NCI-H510A treated with DMSO at 0.1 percent for 48 hours (cell line): Measurements from ENCODE around the gene HPS3.

Experiments
- DNase-seq: peaks from one replicate; lab custom pipeline; 2025; lab: John Stamatoyannopoulos, UW

HPS3 gene

DNA sequence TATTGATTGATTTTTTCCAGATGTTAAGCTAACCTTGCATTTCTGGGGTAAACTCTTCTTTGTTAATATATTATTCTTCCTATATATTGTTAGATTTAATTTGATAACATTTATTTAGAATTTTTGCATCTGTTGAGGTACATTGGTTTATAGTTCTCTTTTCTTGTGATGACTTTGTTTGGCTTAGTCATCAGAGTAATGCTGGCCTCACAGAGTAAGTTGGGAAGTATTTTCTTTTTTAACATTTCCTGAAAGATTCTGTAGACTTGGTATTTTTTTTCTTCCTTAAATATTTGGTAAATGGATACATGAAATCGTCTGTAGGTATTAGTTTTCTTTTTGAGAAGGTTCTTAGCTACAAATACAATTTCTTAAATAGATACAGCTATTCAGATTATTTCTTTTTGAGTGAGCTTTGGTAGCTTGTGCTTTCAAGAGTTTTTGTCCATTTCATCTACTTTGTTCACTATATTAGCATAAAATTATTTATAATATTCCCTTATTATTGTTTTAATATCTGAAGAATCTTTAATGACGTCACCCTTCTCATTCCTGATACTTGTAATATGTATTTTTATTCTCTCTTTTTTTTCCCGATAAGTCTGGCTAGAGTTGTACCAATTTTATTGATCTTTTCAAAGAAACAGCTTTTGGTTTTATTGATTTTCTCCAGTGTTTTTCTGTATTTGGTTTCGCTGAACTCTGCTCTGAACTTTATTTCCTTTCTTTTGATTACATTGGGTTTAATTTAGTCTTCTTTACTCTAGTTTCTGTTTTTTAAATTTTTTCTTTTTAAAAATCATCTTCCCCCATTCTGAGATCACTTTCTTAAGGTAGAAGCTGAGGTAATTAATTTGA is 6.5 kb upstream of the HPS3 start:
- no peak for DNase-seq

DNA sequence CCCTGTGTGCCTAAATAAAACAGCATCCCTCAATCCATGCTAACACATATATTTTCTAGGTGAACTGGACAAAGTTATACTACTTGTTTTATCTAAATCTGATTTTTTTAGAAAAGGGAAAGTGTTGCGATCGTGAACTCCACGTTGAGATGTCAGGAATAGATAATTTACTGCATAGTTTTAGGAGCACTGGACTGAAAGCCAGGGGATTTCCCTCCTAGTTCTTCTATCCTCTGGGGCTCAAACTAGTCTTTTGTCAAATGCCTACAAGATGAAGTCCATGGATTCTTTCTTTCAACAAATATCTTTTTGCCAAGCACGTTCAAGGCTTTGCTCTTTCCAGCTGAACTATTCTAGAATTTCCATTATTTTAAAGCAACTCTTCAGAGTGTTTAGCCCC is 617 bp upstream of the HPS3 start:
- DNase-seq: no peak

DNA sequence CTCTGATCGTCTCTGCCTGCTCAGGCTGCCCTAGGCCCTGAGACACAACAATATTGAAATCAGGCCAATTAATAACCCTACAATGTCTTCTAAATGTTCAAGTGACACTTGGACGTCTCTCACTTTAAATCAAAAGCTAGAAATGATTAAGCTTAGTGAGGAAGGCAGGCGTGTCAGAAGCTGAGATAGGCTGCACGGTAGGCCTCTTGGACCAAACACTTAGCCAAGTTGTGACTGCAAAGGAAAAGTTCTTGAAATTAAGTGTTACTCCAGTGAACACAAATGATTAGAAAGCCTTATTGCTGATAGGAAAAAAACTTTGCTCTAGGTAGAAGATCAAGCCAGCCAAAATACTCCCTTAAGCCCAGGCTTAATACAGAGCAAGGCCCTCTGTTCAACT is 2.2 kb downstream of the HPS3 start:
- DNase-seq: no peak

DNA sequence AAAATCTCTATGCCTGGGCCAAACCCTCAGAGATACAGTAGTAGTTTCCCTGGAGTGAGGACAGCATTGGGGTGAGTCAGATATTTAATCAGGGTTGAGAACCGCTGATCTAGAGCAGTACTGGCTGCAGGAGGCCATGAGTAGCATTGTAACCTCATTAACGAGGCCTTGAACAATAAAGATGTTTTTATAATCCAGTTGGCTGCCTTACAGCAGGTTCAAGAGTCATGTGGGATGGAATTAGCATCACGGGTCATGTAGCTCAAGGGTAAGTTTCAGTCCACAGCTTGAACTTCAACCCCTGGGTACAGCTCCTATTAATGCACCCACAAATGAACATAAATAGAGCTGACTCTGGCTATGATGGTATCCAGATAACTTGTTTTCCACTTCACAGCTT is 5.1 kb downstream of the HPS3 start:
- no peak for DNase-seq

DNA sequence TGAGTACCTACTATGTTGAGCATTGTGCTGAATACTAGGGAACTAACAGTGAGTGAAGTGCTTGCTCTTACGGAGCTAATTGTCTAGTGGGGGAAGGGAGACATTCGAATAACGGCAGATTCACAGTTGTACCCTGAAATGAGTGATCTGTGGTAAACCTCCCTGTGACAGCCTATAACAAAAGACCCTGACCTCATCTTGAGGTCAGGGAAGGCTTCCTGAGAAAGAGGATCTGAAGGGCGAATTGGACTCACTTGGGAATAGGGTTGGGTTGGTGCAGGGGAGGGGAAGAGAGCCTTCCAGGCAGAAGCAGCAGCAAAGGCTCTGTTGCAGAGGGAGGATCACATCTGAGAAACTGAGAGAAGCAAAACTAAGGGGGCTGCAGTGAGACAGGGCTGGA is 13.2 kb downstream of the HPS3 start:
- DNase-seq: no peak

DNA sequence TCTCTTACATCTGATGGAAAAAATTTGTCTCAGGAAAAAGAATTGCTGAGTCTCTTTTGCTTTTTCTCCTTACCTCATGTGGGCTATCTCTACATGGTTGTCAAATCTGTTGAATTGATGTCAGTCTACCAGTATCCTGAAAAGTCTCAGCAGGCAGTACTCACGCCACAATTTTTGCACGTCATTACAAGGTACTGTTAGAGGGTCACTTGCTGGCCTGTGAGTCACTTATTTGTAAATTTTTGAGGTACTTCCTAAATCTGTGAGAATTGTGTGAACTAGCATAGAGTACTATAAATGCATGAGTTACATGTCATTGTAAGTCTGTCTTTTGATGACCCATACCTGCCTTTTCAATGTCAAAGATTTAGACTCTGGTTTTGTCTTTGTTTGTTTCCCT is 15.9 kb downstream of the HPS3 start:
- DNase-seq: no peak

DNA sequence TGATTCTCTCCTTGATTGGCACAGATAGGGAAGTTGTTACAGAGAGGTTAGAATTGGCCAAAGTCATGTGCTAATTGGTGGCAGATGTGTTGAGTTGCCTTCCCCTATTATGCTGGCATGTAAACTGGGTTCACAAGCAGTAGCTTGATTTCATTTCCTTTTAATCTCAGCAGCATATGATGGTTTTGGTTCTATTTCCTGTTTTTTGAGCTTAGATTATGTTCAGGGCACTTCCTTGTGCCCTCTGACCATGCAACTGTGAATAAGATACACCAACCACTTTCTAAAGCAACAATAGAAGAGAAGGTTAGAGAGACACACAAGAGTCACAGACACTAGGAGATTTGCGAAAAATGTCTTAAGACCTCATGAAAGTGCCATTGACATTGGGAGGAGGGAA is 16.5 kb downstream of the HPS3 start:
- no peak for DNase-seq

DNA sequence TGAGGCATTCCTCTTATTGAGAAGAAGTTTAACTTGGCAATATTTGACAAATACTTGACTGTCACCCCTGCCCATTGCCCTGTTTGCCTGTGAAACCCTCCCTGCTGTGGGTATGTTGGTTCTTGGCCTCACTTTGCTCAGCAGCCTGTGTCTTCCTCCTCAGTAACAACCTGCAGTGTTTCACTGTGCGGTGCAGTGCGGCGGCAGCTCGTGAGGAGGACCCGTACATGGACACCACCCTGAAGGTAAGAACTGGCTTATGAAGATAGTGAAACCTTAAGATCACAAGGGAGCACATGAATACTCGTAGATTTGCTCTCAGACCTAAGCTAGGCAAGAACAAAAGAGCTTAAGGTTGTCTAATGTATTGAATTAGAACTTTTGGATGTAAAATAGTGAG is 21.0 kb downstream of the HPS3 start:
- no peak for DNase-seq

DNA sequence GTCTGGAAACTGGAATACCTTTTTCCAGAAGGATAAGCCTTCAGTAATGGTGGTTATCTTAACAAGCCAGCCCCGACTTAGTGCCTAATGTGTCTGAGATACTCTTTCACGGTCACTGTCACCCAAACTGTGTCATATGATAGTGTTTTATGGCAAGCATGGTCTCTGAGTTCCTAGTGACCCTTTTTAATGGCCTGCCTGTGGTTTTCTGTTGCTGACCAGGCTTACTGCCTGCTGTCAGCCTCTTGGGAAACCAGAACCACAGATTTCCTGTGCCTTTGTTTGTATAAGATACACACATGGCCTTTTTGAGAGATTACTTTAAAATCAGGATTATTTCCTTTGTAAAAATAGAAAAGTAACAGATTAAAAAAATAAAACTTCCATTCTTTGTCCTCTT is 22.4 kb downstream of the HPS3 start:
- no peak for DNase-seq

DNA sequence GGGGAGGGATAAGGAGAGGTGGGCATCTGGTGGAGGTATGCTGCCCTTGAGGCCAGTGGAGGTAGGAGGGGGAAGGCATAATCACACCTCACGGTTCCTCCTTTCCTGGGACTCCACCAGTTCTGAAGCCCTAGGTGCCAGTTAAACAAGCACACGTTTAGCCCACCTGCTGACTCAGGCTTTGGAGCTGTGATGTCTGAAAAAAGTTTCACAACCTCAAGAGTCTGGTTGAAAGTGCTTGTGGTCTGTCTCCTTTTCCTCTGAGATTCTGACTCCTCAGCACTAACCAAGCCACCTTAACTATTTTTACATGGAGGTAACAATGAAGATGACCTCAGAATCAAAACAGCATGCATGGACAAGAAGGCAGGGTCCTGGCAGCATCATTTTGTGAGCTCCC is 23.0 kb downstream of the HPS3 start:
- no peak for DNase-seq

DNA sequence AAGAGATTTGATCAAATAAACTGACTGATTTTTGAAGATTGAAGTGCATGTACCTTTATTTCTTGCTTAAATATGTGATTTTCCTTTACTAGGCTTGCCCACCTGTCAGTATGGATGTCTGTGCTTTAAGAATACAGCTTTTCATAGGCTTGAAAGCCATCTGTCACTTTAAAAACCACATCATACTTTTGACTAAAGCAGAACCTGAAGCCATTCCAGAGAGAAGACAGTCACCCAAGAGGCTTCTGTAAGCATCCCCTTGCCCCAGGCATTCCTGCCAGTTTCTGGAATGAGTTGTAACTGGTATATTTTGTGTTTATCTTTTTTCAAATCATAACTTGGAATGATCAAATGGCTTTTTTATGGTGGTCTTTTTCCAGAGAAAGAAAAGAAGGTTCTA is 24.0 kb downstream of the HPS3 start:
- DNase-seq: no peak

DNA sequence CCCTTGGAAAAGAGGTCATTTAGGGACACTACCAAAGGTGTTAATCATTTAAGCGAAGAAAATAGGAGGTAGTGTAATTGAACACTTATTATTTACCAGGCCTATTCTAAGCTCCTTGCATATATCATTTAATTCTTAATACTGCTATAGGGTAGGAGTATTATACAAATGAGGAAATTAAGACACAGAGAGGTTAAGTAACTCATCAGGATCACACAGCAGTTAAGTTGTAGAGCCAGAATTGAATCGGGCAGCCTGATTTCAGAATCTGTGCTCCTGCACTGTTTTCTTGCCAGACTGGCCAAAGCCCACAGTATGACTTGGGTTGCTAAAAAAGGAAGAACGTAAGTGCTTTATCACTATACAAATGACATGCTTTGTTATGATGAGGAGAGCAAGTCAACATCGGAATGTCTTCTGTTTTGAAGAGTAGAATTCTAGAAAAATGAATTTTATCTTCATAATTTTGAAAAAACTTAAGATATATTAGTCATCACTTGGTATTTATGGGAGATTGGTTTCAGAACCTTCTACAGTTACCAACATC is 31.4 kb downstream of the HPS3 start:
- no peak for DNase-seq

DNA sequence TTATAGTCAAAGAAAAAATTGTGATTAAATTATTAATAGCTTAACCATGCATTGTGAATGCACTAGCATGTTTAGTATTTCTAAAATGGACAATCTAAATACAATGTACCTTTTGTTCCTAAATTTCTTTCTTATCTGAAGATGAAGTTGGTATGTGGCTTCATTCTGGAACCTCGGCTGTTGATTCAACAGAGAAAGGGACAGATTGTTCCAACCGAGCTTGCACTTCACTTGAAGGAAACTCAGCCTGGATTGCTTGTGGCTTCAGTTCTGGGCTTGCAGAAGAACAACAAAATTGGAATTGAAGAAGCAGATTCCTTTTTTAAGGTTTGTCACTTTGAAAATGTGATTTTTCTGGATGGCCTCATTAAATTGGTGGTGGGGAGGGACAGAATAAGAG is 32.6 kb downstream of the HPS3 start:
- DNase-seq: no peak

DNA sequence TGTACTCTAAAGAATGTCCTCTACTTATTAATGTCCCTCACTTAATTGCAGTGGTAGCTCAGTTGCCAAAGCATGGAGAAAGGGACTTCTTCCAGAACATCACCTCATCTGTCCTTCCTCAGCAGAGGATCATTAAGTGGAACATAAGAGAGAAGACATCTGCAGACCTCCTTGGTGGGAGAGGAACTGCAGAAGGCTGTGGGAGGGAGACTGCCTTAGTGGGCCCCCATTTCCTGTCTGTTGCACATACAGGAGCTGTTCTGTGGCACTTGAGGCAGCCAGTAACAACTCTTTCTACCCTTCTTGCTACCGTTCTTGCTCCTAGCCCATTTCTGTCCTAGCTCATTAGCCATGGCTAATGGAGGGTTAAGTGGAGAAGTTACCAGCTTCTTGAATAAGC is 33.6 kb downstream of the HPS3 start:
- no peak for DNase-seq

DNA sequence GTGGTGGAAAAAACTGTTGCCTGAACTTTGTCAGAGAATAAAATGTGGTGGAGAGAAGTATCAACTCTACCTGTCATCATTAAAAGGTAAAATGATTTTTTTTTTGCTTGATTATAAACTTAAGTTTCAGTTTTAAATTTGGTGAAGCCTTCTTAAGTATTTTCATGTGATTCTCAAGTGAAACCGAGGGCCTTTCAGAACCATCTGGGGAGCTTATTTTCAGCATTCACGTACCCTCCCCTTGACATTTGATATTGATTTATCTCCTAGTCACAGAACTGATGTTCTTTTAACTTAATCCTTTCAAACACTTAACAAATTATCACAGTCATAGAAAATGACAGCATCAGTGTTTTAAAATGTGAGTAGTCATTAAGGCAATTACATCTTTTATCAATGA is 38.5 kb downstream of the HPS3 start:
- DNase-seq: no peak

DNA sequence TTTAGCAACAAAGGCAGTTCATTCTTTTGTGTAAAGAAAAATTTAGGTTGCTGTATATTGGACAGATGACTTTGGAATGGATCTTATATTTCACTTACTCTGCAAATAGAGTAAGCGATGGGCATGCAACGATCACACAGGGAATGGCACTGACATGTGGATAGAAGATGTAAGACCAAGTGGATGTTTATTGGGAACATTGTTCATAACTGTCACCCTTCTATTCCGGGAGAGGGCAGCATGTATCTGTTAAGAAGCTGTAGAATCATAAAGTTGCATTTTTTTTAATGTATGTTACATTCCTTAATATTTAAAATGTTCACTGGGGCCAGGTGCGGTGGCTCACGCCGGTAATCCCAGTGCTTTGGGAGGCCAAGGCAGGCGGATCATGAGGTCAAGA is 41.2 kb downstream of the HPS3 start:
- no peak for DNase-seq

DNA sequence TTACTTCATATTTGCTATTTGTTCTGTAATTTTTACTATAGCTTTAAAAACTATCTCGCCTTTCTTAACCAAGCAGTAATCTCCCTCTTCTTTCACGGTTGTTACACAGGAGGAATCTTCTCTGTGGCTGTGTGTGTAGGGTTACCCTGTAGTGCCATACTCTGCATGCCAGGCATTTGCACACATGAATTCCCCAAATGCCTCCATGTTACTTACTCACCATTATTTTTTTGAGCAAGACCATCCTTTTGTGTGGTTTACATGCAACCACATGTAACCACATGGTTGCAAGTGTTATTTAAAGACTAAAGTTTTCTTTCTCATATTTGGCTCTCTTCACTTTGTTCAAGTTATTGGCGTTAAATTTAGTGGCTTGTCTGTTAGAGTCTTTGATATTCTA is 45.5 kb downstream of the HPS3 start:
- no peak for DNase-seq

DNA sequence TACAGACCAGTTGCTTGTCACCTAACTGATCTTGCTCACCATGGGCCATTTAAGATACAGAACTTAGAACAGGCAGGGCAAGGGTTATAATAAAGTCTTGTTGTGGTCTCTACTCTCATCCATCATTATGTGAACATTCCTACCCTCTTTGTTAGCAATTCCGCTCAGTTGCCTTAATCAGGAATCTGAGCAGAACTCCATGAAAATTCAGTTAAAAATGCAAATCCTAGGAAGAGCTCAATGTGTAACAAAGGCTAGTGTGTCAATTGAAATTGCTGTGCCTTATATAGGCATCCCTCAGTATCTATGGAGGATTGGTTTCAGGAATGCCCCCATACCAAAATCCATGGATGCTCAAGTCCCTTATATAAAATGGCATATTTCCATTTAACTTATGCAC is 47.7 kb downstream of the HPS3 start:
- no peak for DNase-seq

DNA sequence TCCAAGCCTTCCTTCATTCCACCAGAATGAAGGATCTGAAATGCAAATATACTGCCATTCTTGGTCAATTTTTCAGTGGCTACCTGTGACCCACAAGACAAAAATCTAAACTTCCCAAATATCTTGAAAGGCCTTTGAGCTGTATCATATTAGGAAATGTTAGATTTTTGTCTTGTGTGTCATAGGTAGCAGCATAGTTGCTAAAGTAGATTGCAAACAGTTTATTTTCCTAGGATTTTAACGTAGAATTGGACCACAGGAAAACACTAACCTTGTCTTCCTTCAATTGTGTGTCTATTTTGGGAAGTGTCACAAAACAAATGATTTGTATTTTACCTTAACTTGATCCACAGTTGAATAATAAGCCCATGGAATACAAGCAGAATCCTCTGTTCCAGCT is 49.8 kb downstream of the HPS3 start:
- DNase-seq: no peak

DNA sequence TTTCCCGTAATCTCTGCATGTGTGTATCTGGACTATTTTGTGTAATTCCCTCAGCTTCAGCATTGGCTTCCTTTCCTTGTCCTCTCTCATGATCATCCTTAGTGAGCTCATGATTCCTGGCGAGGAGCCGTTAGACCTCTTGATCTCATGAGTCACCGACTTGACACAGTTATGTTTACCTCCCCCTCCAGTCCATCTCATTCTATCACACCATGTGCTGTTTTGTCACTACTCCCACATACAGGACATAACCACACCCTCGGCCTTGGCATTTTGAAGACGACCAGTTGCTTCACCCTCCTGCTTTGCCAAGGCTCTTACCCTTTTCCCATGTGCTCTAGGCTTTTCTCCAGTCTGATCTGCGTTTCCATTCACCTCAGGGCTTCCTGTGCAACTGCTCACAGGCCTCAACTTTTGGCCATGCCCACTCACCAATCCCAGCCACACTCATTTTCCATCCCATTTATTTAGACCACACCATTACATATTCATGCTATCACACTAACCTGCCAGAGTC is 50.7 kb downstream of the HPS3 start:
- DNase-seq: no peak

DNA sequence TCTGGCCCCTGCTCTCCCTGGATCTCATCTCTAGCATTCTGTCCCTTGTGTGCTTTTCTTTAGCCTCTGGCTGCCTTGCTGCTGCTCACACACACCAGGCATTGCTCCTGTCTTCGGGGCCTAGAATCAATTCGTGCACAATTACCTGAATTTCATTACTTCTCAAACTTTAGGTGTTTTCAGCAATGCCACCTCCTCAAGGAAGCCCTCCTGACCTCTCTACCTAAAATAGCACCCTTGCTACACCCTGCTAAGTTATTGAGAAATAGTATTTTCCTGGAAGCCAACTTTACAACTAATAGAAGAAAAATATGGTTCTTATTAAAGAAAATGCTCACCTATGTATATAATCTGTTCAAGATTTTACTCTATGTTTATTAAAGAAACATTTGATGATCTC is 51.7 kb downstream of the HPS3 start:
- DNase-seq: no peak

DNA sequence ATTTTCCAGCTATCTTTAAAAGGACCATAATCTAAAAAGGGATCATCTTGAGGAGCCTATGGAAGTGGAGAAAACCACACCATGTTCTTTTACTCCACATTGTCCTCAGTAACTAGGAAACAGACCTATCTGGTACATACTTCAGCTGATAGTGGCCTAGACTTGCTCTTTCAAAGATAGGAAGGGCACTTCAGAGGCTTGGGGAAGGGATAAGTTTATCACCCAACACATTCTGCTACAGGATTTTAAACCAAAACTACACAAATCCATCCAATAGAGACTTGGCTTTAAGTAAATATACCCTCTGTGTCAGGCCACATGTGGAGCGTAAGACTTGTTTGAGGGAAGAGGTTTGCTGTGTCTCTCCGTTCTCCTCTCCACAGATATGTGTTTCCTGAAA is 56.8 kb downstream of the HPS3 start:
- no peak for DNase-seq

DNA sequence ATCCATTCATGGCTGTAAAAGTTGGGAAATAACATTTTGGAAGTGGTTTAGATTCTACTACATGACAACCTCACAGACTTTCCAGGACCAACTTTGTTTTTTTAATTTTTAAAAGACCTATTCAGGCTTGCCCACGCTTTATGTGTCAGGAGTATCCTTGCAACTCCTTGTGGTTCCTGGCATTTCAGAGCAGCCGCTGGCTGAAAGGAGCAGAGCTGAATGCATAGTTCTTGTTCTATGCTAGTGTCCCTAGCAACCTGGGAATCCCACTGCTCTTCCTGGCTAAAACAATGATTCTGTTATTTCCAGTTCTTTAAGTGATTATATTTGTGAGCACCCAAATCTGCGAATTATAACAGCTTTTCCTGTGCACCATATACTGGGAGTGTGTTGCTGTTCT is 57.3 kb downstream of the HPS3 start:
- DNase-seq: no peak

DNA sequence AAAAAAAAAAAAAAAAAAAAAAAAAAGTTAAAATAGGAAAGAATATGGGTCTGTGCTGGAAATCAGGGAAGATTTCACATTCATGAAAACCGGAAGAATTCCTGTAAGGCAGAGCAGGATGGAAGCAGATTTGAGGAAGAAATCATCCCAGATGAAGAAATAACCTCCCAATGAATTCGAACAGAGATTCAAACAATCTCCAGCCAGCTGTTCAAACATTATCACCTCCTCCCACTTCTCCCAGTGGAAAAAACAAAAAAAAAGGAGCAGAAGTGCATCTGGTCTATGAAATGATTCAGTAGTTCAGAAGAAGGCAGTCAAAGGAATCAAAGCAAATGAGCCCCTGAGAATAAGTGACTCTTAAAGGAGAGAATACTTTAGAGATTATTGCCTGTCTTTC is 59.1 kb downstream of the HPS3 start:
- DNase-seq: no peak
